ENCODE measurements around the gene PNPLA3.

The PNPLA3 gene

GRCh38 chr22:43994416-43994815 lies 70.8 kb downstream of the PNPLA3 start:
- no peak for DNase-seq

- DNase-seq, result no peak
Measured at GRCh38 chr22:43995057-43995685, 71.6 kb downstream of the PNPLA3 start.

GRCh38 chr22:43995798-43996169 lies 72.2 kb downstream of the PNPLA3 start:
- DNase-seq, result no peak

- no peak for DNase-seq
Measured at GRCh38 chr22:43996170-43996980, 72.8 kb downstream of the PNPLA3 start.

- DNase-seq, result no peak
Measured at GRCh38 chr22:43996981-43997265, 73.3 kb downstream of the PNPLA3 start.

All from fibroblast of skin of right quadriceps (primary cell).